OCI-LY3 (cell line): ENCODE measurements around the gene RSAD1.

Source experiments
- EZH2phosphoT487 ChIP-seq: fragments of 200-600 bp; shearing (Covaris generic); IDR thresholded peaks from 2 replicates; pipeline ENCODE4 v1.6.1; 2018; ENCODE audit warnings: antibody characterized with exemption, mixed run types, low read depth
- TF ChIP-seq, protein P1 (sequence below): fragments of 200-600, 300-600 bp; sonication (generic); IDR thresholded peaks from 2 replicates; pipeline ENCODE4 v1.5.1; 2014; ENCODE audit warnings: antibody characterized with exemption, low read length, low read depth

DNA sequence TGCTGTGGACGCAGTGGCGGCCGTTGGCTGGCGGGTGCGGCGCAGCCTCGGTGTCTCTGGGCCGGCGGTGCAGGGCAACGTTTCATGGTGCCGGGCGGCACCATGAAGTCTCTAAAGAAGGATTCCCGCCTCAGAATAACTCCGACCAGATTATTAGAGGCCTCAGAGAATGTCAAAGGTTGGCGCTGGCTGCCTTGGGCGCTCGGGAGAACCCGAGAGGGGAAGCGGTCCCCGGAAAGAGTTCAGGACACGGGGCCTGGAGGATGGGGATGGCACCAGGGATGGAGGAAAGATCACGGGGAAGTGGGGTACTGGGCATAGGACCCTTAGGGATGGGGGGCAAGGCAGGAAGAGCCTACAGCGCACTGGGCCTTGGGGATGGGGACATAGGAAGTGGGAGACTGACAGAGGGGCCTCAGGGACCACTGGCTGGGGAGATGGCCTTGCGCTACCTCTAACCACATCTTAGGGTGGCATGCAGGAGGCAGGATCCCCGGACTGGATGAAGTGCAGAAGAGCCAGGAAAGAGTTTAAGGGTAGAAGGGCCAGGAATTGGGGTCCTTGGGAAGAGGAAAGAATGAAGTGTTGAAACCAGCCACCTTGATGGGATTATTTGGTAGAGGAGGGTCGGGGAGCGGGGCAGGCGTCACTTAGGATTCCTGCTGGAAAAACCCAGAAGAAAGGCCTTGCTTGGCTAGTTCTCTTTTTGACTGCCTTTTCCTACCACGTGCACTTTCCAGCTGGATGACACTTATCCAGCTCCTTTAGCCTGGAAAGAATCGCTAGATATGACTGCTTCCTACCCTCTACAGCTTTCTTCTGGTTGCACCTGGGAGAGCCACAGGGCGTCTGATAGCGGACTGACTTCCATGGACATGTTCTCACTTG lies 30.2 kb downstream of the RSAD1 start:
- TF ChIP-seq, protein P1, sequence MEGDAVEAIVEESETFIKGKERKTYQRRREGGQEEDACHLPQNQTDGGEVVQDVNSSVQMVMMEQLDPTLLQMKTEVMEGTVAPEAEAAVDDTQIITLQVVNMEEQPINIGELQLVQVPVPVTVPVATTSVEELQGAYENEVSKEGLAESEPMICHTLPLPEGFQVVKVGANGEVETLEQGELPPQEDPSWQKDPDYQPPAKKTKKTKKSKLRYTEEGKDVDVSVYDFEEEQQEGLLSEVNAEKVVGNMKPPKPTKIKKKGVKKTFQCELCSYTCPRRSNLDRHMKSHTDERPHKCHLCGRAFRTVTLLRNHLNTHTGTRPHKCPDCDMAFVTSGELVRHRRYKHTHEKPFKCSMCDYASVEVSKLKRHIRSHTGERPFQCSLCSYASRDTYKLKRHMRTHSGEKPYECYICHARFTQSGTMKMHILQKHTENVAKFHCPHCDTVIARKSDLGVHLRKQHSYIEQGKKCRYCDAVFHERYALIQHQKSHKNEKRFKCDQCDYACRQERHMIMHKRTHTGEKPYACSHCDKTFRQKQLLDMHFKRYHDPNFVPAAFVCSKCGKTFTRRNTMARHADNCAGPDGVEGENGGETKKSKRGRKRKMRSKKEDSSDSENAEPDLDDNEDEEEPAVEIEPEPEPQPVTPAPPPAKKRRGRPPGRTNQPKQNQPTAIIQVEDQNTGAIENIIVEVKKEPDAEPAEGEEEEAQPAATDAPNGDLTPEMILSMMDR, result peak; percentile 2; the same call in 1 of the 2 replicates
- TF ChIP-seq EZH2phosphoT487, result no peak
